Cerebellar nuclear complex (tissue), 1 donor: ENCODE data around the gene ZNF507.

Source experiments
- DNase-seq, 2 experiments: peaks; one replicate each; lab custom pipeline; 2025; lab: John Stamatoyannopoulos, UW

The ZNF507 gene

GRCh38 chr19:32345261-32346207 is at the start of gene ZNF507:
ZNF507 (plus strand) TSS chr19:32345610; CDS start chr19:32352831, 7,221 bp downstream.
- DNase-seq, result peak in 1 of 2 experiments; percentile 24

GRCh38 chr19:32296694-32297093 is 48.7 kb upstream of the ZNF507 start:
- DNase-seq, result no peak

- DNase-seq, result no peak
Observed at GRCh38 chr19:32302778-32303177, 42.6 kb upstream of the ZNF507 start.

DNA sequence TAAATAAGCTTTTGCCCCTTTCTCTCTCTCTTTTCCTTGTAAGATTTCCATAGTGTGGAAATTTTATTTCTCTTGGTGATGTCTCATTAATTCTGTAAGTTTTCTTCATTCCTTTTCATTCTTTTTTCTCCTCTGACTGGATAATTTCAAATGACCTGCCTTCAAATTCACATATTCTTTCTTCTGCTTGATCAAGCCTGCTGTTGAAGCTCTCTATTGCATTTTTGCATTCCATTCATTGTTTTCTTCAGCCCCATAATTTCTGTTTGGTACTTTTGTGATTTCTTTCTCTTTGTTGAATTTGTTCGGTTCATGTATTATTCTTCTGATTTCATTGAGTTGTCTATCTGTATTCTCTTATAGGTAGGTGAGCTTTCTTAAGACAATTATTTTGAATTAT is 42.2 kb upstream of the ZNF507 start:
- DNase-seq, result no peak

- no peak for DNase-seq
Observed at GRCh38 chr19:32307591-32307990, 37.8 kb upstream of the ZNF507 start.

DNA sequence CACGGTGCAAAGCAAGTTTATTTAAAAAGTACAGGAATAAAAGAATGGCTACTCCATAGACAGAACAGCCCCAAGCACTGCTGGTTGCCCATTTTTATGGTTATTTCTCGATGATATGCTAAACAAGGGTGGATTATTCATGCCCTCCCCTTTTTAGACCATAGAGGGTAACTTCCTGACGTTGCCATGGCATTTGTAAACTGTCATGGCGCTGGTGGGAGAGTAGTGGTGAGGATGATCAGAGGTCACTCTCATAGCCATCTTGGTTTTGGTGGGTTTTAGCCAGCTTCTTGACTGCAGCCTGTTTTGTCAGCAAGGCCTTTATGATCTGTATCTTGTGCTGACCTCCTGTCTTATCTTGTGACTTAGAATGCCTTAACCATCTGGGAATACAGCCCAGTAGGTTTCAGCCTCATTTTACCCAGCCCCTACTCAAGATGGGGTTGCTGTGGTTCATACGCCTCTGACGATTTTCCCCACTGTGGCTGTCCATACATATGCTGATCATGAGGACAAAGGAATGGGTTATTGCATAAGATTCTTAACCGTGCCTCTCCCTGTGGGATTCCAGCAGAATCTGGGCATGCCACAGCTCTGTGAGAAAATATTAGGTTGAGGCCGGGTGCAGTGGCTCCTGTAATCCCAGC is 36.9 kb upstream of the ZNF507 start:
- DNase-seq, result no peak

DNA sequence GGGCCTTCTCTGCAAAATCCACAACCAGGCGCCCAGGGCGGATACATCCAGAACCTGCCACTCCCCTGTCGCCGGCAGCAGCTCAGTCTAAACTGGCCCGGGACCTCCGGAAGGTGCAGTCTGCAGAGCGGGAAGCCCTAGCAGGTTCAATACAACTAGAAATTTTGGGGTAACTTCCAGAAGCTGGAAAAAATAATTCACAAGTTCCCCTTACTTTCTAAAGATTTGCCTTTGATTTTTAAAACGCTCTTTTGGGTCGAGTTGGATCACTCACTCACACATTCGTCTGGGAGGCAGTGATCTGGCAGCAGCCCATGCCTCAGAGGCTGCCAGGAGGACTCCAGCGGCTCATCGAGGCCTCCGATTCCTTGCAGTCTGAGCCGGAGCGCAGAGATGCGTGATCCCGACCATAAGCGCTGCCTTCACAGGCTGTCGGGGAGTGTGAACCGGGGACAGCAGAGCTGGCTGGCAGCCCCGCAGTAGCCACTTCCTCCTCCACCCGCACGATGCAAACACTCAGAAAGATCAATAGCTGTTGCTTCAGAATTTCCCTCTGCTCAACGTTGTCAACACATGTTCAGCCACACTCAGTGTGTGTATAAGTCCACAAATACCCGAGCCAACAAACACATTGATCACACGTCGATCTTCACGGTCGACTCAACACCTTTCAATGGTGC is 35.6 kb upstream of the ZNF507 start:
- no peak for DNase-seq

DNA sequence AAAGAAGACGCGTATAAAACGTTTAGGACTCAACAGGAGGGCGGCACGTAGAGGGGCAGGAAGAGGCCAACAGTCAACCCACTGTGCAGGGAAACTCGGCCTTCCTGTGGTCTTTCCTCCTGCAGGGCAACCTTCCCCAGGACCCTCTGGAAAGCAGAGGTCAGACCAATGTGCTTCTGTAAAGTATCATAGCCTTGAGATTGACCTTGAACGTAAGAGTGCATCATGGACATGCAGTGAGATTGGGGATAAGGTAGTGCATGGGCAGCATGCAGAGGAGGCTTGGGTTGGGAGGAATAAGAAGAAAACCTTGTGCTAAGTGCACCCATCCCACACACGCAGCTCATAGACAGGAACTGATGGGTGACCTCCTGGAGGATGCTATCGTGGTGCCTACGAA is 34.0 kb upstream of the ZNF507 start:
- DNase-seq, result no peak

DNA sequence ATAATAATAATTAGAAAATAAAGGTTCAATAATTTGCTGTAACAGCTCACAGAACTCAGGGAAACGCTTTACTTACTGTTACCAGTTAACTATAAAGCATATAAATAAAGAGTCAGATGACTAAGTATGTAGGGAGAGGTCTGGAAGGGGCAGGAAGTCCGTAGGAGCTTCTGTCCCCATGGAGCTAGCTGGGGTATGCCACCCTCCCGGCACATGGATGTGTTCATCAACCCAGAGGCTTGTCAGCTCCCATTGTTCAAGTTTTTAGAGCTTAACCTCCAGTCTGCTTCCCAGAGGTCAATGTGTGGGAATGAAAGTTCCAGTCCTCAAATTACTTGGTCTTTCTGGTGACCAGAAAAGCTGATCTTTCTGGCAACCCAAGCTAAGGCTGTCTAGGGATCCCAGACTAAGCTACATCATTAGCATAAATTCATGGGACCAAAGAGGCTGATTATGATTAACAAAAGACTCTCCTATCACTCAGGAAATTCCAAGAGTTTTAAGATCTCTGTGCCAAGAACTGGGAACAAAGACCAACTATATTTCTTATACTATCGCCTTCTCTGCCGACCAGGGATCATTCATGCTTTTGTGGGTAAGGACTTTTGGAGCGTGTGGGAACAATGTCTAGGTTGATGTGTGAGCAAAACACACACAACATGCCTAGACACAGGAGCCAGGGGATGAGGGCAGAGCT is 31.7 kb upstream of the ZNF507 start:
- no peak for DNase-seq

DNA sequence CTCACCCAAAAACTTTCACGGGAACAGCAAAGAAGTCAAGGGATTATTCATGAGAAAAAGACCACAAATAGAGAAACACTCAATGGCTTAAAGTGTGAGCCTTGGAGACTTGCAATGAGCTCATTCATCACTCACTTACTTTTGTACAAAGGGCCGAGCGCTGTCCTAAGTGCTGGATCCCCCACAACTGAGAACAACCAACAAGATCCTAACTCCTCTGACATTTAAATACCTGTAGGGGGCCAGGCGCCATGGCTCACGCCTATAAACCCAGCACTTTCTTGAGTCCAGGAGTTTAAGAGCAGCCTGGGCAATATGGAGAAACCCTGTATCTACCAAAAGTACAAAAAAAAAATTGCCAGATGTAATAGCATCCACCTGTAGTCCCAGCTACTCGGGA is 29.4 kb upstream of the ZNF507 start:
- no peak for DNase-seq

DNA sequence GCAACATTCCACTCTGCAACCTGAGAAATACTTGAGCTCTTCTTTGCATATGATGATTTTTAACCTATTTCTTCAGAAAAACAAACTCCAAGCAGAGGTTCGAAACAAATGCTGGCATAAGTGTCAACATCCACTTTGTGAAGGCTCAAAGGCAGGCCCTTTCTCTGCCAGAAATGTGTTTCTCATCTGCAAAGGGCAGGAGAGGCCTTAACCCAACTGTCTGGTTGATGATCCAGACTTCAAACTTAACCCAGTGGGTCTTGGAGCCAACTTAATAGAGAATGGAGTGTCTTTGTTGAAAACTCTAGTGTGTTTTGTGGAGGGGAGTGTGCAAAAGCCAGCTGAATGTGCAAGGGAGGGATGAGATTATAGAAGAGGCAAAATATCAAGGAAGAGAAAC is 28.3 kb upstream of the ZNF507 start:
- DNase-seq, result no peak

DNA sequence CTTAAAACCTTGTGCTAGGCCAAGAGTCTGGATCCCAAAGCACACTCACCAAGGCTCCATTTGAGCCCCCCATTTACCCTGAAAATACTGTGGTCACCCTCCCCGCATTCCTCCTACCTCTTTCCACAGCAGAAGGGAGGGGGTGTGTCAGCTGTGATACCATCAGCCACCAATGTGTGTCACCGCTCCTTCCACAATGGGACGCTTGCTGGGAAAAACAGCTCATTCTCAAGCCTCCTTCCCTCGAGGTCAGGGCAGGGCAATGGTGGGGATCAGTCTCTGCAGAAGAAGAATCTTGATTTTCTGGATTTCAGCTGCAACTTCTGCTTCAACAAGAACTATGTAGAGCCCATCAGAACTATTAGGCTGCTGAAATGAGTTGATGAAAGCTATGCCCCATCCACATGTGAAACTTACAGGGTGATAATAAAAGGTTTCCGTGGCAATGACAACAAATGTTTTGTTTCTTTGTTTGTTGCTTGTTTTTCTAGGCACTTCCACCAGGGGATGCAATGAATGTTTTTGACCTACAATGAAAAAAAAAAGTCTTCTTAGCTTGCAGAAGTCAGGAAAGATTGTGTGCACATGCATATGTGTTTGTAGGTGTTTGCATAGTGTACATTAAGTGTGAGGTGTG is 26.4 kb upstream of the ZNF507 start:
- DNase-seq, result no peak

- DNase-seq, result no peak
Observed at GRCh38 chr19:32322541-32322940, 22.9 kb upstream of the ZNF507 start.

- no peak for DNase-seq
Observed at GRCh38 chr19:32324631-32325285, 20.7 kb upstream of the ZNF507 start.

GRCh38 chr19:32330213-32330857 is 15.1 kb upstream of the ZNF507 start:
- no peak for DNase-seq

GRCh38 chr19:32333227-32333626 is 12.2 kb upstream of the ZNF507 start:
- no peak for DNase-seq

DNA sequence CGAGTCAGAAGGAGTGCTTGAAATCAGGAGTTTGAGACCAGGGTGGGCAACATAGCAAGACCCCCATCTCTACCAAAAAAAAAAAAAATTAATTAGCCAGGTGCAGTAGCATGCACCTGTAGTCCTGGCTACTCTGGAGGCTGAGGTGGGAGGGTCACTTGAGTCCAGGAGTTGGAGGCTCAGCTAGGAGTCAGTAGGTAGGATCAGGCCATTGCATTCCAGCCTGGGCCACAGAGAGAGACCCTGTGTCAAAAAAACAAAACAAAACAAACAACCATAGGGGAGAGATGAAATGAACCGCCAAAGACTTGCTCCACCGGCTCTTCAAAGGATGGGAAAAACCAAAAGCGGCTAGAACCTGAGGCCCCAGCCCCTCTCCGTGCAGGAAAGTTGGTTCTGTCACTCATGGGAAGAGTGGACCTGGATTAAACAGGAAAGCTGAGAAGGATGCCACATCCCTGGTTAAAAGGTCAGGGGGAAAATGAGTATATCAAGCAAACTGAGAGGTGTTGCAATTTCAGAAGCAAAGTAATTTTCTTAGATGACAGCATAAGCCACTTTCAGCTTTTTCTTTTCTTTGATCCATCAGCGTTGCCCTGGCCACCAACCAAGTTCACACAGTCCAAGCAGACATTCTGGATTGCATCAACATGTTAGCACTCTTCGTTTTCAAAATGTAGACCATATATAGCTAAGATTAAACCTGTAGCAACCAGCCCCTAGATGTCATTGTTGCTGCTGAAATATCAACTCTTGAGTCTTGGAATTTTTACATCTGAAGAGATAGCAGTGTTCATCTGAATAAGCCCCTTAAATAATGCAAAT is 8.9 kb upstream of the ZNF507 start:
- no peak for DNase-seq

DNA sequence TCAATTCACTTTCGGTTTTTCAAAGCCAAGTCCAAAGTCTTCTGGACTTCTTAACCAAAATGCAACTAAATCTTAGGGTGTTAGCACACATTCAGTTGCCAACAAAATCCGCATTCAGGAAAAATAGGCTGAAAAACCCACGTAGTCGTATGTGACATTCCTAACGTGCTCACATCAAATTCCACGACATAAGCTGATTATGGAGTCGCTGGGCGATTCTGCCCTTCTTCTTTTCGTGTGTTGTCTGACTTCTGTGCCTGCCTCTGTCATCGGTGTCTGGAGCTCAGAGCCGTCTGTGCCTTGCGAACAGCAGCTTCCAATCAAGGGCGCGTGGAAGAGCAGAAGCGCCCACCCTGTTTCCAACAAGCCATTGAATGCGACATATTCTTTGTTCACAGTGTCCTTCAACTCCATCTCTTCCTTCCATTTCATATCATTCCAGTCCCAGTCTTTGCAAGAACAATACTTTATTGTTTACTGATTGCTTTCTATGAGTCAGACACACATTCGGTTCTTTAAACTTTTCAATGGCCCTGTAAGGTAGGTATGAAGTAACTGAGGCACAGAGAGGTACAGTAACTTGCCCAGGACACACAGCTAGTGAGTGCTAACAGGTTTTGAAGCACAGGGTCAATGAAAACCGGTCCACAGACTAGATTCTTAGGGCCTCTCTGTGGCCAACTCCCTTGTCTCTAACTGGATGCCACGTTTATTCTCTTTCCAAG is 8.2 kb upstream of the ZNF507 start:
- no peak for DNase-seq

- DNase-seq, result no peak
Observed at GRCh38 chr19:32339423-32339822, 6.0 kb upstream of the ZNF507 start.
